H1 (cell line): ENCODE data around the gene CD247. TPM values are rescaled to one million over a fixed set of nuclear protein-coding genes. Genes with fewer than 3 reads are reported as not detected.

ENCODE experiments used
- CTCF ChIA-PET: fragments of 300-600 bp; sonication (Branson Sonifier 250); formaldehyde crosslinking; loops from one replicate; lab custom pipeline; 2021; ENCODE audit not compliant: partially characterized antibody; lab: Charles Lee
- POLR2A ChIA-PET: fragments of 300-600 bp; sonication (Branson Sonifier 250); formaldehyde crosslinking; loops from one replicate; lab custom pipeline; 2021; ENCODE audit warnings: inconsistent platforms; ENCODE audit not compliant: partially characterized antibody; lab: Charles Lee
- DNase-seq, 2 experiments: peaks; one replicate each; pipeline versions ENCODE4 v3.0.0 to v3.0.0-alpha.2; 2010 to 2022; ENCODE audit warnings: low spot score in 2 of 2, low read depth in 1 of 2, mixed read lengths in 1 of 2
- FAIRE-seq: peaks from 2 replicates; lab custom pipeline; 2011; peaks lifted over from hg19 to GRCh38; lab: Jason Lieb, UNC
- H2AFZ ChIP-seq: 2 replicates; pipeline ENCODE4 v1.8.1; 2012; ENCODE audit warnings: low read length, inconsistent platforms
- H2AK5ac ChIP-seq: 2 replicates; pipeline ENCODE4 v1.6.1; 2013; ENCODE audit warnings: low read depth, low read length
- H2BK120ac ChIP-seq: replicated peaks from 2 replicates; pipeline ENCODE3; 2013; ENCODE audit warnings: low read depth, low read length, inconsistent platforms
- H2BK12ac ChIP-seq: 2 replicates; pipeline ENCODE4 v1.6.1; 2013; ENCODE audit warnings: low read depth, low read length
- H2BK15ac ChIP-seq: 2 replicates; pipeline ENCODE4 v1.6.1; 2013; ENCODE audit warnings: low read length
- H2BK20ac ChIP-seq: 2 replicates; pipeline ENCODE4 v1.6.1; 2013; ENCODE audit warnings: low read length
- H2BK5ac ChIP-seq: 2 replicates; pipeline ENCODE4 v1.6.1; 2013; ENCODE audit warnings: low read depth, low read length
- H3K14ac ChIP-seq: 2 replicates; pipeline ENCODE4 v1.6.1; 2013; ENCODE audit warnings: inconsistent platforms; ENCODE audit not compliant: insufficient read length
- H3K18ac ChIP-seq: 2 replicates; pipeline ENCODE4 v1.6.1; 2013; ENCODE audit warnings: low read length; ENCODE audit errors: extremely low read depth
- H3K23ac ChIP-seq: 2 replicates; pipeline ENCODE4 v1.6.1; 2013; ENCODE audit warnings: inconsistent platforms; ENCODE audit not compliant: insufficient read length
- H3K23me2 ChIP-seq: 2 replicates; pipeline ENCODE4 v1.6.1; 2013; ENCODE audit warnings: low read depth, low read length
- H3K27ac ChIP-seq: 2 replicates; pipeline ENCODE4 v1.6.1; 2011; ENCODE audit warnings: low read depth, low read length, inconsistent platforms
- H3K27me3 ChIP-seq, 4 experiments: replicated peaks in 1 of 4; 1 replicate in 1 of 4; 2 replicates in 3 of 4; pipeline versions ENCODE4 v1.6.1 to v1.8.1; 2011 to 2013; ENCODE audit warnings: low read length in 3 of 4, mild to moderate bottlenecking in 3 of 4, inconsistent platforms in 2 of 4, mixed read lengths in 2 of 4, moderate library complexity in 1 of 4; ENCODE audit not compliant: control insufficient read depth in 3 of 4, insufficient read depth in 3 of 4; ENCODE audit errors: extremely low read depth in 1 of 4
- H3K36me3 ChIP-seq, 4 experiments: 2 replicates each; pipeline versions ENCODE4 v1.6.1 to v1.8.1; 2011 to 2013; ENCODE audit warnings: mild to moderate bottlenecking in 4 of 4, low read length in 3 of 4, moderate library complexity in 2 of 4, control low read depth in 1 of 4, inconsistent platforms in 1 of 4; ENCODE audit not compliant: insufficient read depth in 4 of 4, control insufficient read depth in 2 of 4
- H3K4ac ChIP-seq: replicated peaks from 2 replicates; pipeline ENCODE3; 2013; ENCODE audit warnings: low read length, low read depth, mixed read lengths, inconsistent platforms; ENCODE audit not compliant: insufficient read length
- H3K4me1 ChIP-seq, 4 experiments: replicated peaks in 1 of 4; 1 replicate in 1 of 4; 2 replicates in 3 of 4; pipeline versions ENCODE4 v1.6.1 to v1.8.1; 2011 to 2013; ENCODE audit warnings: low read length in 3 of 4, inconsistent platforms in 2 of 4, mixed read lengths in 1 of 4; ENCODE audit not compliant: insufficient read depth in 4 of 4, control insufficient read depth in 3 of 4
- H3K4me2 ChIP-seq, 2 experiments: 2 replicates each; pipeline versions ENCODE4 v1.6.1 to v1.8.1; 2011 to 2013; ENCODE audit warnings: low read depth in 2 of 2, low read length in 2 of 2, control low read depth in 1 of 2, inconsistent platforms in 1 of 2, mild to moderate bottlenecking in 1 of 2; ENCODE audit not compliant: insufficient read depth in 1 of 2
- H3K4me3 ChIP-seq, 4 experiments: fragments of 200-600, 300-600 bp in 1 of 4; sonication (generic), shearing (Covaris generic), sonication (Bioruptor Twin) in 1 of 4; 2 replicates each; pipeline versions ENCODE4 v1.5.1 to v1.8.1; 2011 to 2016; ENCODE audit warnings: low read length in 4 of 4, low read depth in 3 of 4, control low read depth in 2 of 4, inconsistent platforms in 2 of 4, mild to moderate bottlenecking in 2 of 4, mixed read lengths in 1 of 4, moderate library complexity in 1 of 4; ENCODE audit not compliant: insufficient read depth in 2 of 4; ENCODE audit errors: extremely low read depth in 1 of 4
- H3K56ac ChIP-seq: replicated peaks from 2 replicates; pipeline ENCODE3; 2013; ENCODE audit warnings: low read depth, mild to moderate bottlenecking, mixed read lengths, low read length, inconsistent platforms; ENCODE audit not compliant: insufficient read length
- H3K79me1 ChIP-seq: 2 replicates; pipeline ENCODE4 v1.6.1; 2013; ENCODE audit warnings: low read depth, low read length, control low read depth
- H3K79me2 ChIP-seq, 2 experiments: 2 replicates each; pipeline versions ENCODE4 v1.6.1 to v1.8.1; 2012 to 2013; ENCODE audit warnings: low read length in 2 of 2, mild to moderate bottlenecking in 2 of 2, inconsistent platforms in 1 of 2; ENCODE audit not compliant: insufficient read depth in 2 of 2, control insufficient read depth in 1 of 2
- H3K9ac ChIP-seq, 4 experiments: replicated peaks in 1 of 4; 1 replicate in 1 of 4; 2 replicates in 3 of 4; pipeline versions ENCODE4 v1.6.1 to v1.8.1; 2011 to 2013; ENCODE audit warnings: low read depth in 3 of 4, low read length in 3 of 4, control low read depth in 2 of 4, mild to moderate bottlenecking in 2 of 4, moderate library complexity in 2 of 4, inconsistent platforms in 1 of 4; ENCODE audit errors: extremely low read depth in 1 of 4
- H3K9me3 ChIP-seq, 2 experiments: 2 replicates each; pipeline versions ENCODE4 v1.6.1 to v1.8.1; 2012 to 2013; ENCODE audit warnings: mild to moderate bottlenecking in 2 of 2, moderate library complexity in 2 of 2, control low read depth in 1 of 2, inconsistent platforms in 1 of 2, low read depth in 1 of 2, low read length in 1 of 2, mixed read lengths in 1 of 2; ENCODE audit not compliant: insufficient read depth in 2 of 2
- H4K20me1 ChIP-seq, 2 experiments: replicated peaks in 1 of 2; 2 replicates each; pipeline versions ENCODE3 to v1.8.1; 2011 to 2013; ENCODE audit warnings: inconsistent platforms in 2 of 2, low read length in 2 of 2, mild to moderate bottlenecking in 1 of 2; ENCODE audit not compliant: insufficient read depth in 2 of 2, control insufficient read depth in 1 of 2
- H4K5ac ChIP-seq: 2 replicates; pipeline ENCODE4 v1.6.1; 2013; ENCODE audit warnings: low read length, low read depth, mixed read lengths, inconsistent platforms; ENCODE audit not compliant: insufficient read length
- H4K8ac ChIP-seq: 2 replicates; pipeline ENCODE4 v1.8.0; 2013; ENCODE audit warnings: mild to moderate bottlenecking, moderate library complexity, low read length, inconsistent platforms; ENCODE audit not compliant: insufficient read depth; ENCODE audit errors: extremely low read depth
- H4K91ac ChIP-seq: replicated peaks from 2 replicates; pipeline ENCODE3; 2013; ENCODE audit warnings: low read length, mixed read lengths, inconsistent platforms; ENCODE audit not compliant: insufficient read length
- CHD1 ChIP-seq: IDR thresholded peaks from 2 replicates; pipeline ENCODE4 v1.6.1; 2012; ENCODE audit warnings: low read depth, low read length, improper control_type of control experiment
- WGBS, 2 experiments: shearing (Covaris generic) in 1 of 2; methylation state at CpG; one replicate each; pipeline versions ENCODE4 v1.1.6 to v1.1.7; 2013 to 2015; ENCODE audit warnings: low lambda C conversion rate in 2 of 2, mixed read lengths in 2 of 2, inconsistent platforms in 1 of 2, low coverage in 1 of 2, missing lambda C conversion rate in 1 of 2; ENCODE audit not compliant: insufficient replicate concordance in 2 of 2, insufficient coverage in 1 of 2, insufficient read length in 1 of 2; ENCODE audit errors: extremely low coverage in 1 of 2, missing lambda C conversion rate in 1 of 2; 5-methylcytosine and 5-hydroxymethylcytosine counted together
- polyA plus RNA-seq, 7 experiments: library from polyadenylated mRNA; depleted of rRNA in 3 of 7; stranded (reverse) in 5 of 7; unstranded in 2 of 7; fragments of >200 nt in 5 of 7; fragments of 200-250 nt in 2 of 7; gene quantifications; 1 replicate in 5 of 7; 2 replicates in 1 of 7; 4 replicates in 1 of 7; pipeline versions ENCODE4 v1.2.1 to v1.2.3, GENCODE V29; 2011 to 2013; ENCODE audit warnings: missing spikeins in 2 of 7, mixed read lengths in 2 of 7
- total RNA-seq: library from RNA; stranded (reverse); fragmentation: NEBNext Ultra II Directional; extraction: Animal tissue kit (Norgen Biotek cat#: 25700); gene quantifications from 2 replicates; pipeline ENCODE4 v1.2.1, GENCODE V29; 2021

The CD247 gene
- total and polyA plus RNA-seq, 2 of the 8 experiments (the other 6 are each of a cell fraction or from before 2014, with no cell fraction given) = 2.0 to 2.2 TPM

GRCh38 chr1:167546935-167547334 is 28.6 kb upstream of the CD247 start:
- H3K23me2 ChIP-seq = no peaks in the 10 kb centered on the region
- H2BK20ac ChIP-seq = no peak overlapping the region
- H4K91ac ChIP-seq = no peak overlapping the region
- H3K4ac ChIP-seq = no peak overlapping the region
- H3K14ac ChIP-seq = no peak overlapping the region
- no peak overlapping the region for H3K23ac ChIP-seq
- H3K9me3 ChIP-seq = no peaks in the 10 kb centered on the region
- H2AK5ac ChIP-seq = no peak overlapping the region
- no peaks in the 10 kb centered on the region for H3K79me1 ChIP-seq
- no peak overlapping the region for H2BK15ac ChIP-seq
- no peak for TF ChIP-seq CHD1
- ChIA-PET POLR2A (interaction anchor here (0.7 kb wide), 1 partner anchor 420 kb away, joined by 3 read pairs; no protein-coding TSS in a partner anchor), CTCF (interaction anchor here (0.6 to 3.1 kb wide), 4 partner anchors 9 to 488 kb away, joined by 3 to 8 read pairs (median 4); no protein-coding TSS in a partner anchor)
- H2BK12ac ChIP-seq = no peak overlapping the region
- no peaks in the 10 kb centered on the region for H3K4me1 ChIP-seq
- no peak overlapping the region for H3K4me2 ChIP-seq
- no peak for FAIRE-seq
- H3K18ac ChIP-seq = no peak overlapping the region
- DNase-seq = no peak
- H4K8ac ChIP-seq = no peak overlapping the region
- H3K27ac ChIP-seq = no peak overlapping the region
- peaks cover 0 to 1% of the 10 kb centered on the region in 2 experiments for H4K20me1 ChIP-seq
- WGBS, 2 experiments = 100% methylated on average over 1 of the region's 1 CpG; no CpG with 5 or more reads in 1 of the 2 experiments
- no peak overlapping the region for H2BK5ac ChIP-seq
- H3K36me3 ChIP-seq = peaks cover 0 to 14% (median 0%) of the 10 kb centered on the region in 4 experiments; a peak in 3 of 8 replicates
- H2AFZ ChIP-seq = no peak overlapping the region
- no peak overlapping the region for H3K56ac ChIP-seq
- H2BK120ac ChIP-seq = no peak overlapping the region
- no peak overlapping the region for H3K4me3 ChIP-seq
- no peaks in the 10 kb centered on the region for H3K79me2 ChIP-seq
- no peak overlapping the region for H3K9ac ChIP-seq
- no peak overlapping the region for H4K5ac ChIP-seq
- no peaks in the 10 kb centered on the region; a peak in 1 of 7 replicates for H3K27me3 ChIP-seq
